ENCODE measurements around the gene SPTB.

- TF ChIP-seq CTCF (IDR thresholded peaks at IDR 0.05) (no peak), POLR2A (IDR thresholded peaks at IDR 0.05) (no peak)
Observed at GRCh38 chr14:64758691-64759554, 120.8 kb downstream of the SPTB start.
